ENCODE data around the gene UBE3C.

- TF ChIP-seq, protein P1, sequence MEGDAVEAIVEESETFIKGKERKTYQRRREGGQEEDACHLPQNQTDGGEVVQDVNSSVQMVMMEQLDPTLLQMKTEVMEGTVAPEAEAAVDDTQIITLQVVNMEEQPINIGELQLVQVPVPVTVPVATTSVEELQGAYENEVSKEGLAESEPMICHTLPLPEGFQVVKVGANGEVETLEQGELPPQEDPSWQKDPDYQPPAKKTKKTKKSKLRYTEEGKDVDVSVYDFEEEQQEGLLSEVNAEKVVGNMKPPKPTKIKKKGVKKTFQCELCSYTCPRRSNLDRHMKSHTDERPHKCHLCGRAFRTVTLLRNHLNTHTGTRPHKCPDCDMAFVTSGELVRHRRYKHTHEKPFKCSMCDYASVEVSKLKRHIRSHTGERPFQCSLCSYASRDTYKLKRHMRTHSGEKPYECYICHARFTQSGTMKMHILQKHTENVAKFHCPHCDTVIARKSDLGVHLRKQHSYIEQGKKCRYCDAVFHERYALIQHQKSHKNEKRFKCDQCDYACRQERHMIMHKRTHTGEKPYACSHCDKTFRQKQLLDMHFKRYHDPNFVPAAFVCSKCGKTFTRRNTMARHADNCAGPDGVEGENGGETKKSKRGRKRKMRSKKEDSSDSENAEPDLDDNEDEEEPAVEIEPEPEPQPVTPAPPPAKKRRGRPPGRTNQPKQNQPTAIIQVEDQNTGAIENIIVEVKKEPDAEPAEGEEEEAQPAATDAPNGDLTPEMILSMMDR (optimal IDR thresholded peaks at IDR 0.05 in 1 of 3, IDR thresholded peaks at IDR 0.05 in 1 of 3, conservative IDR thresholded peaks at IDR 0.05 in 1 of 3; ENCODE audit: extremely low read depth in 1 of 3, insufficient read depth in 2 of 3, low read length in 3 of 3): no peak
- TF ChIP-seq EZH2 (IDR thresholded peaks at IDR 0.05; ENCODE audit: low read length): no peak
Measured at GRCh38 chr7:157189405-157189804, 50.7 kb downstream of the UBE3C start.
